Endothelial cell of umbilical vein (primary cell): ENCODE results near the gene ZDHHC5. TPM values are rescaled to one million over a fixed set of nuclear protein-coding genes. Genes with fewer than 3 reads are reported as not detected.

ENCODE experiments used
- BruUV-seq: library from RNA; stranded (reverse); fragments of 400-500 nt; replicated peaks from 2 replicates; lab custom pipeline; 2021; lab: Mats Ljungman, UMichigan
- CTCF ChIA-PET: fragments of 300-600, 350-600 bp; sonication (Branson Sonifier 250); formaldehyde crosslinking; loops from one replicate; lab custom pipeline; 2021; ENCODE audit warnings: antibody characterized with exemption, inconsistent platforms; lab: Charles Lee
- POLR2A ChIA-PET: fragments of 300-600, 350-600 bp; sonication (Branson Sonifier 250); formaldehyde crosslinking; loops from one replicate; lab custom pipeline; 2021; ENCODE audit warnings: antibody characterized with exemption, inconsistent platforms; lab: Charles Lee
- DNase-seq: peaks from one replicate; pipeline ENCODE4 v3.0.0-alpha.2; 2011; ENCODE audit warnings: low read depth, low spot score
- FAIRE-seq: peaks from 2 replicates; lab custom pipeline; 2011; peaks lifted over from hg19 to GRCh38; lab: Jason Lieb, UNC
- H2AFZ ChIP-seq: 2 replicates; pipeline ENCODE4 v1.6.0; 2012; ENCODE audit warnings: low read depth, low read length, control low read depth, inconsistent platforms
- H3K27ac ChIP-seq: 2 replicates; pipeline ENCODE4 v1.5.1; 2011; ENCODE audit warnings: low read depth, mild to moderate bottlenecking, control low read depth, low read length, moderate library complexity; ENCODE audit not compliant: insufficient read depth
- H3K27me3 ChIP-seq, 2 experiments: 2 replicates each; pipeline versions ENCODE4 v1.6.0 to v1.6.1; 2011; ENCODE audit warnings: low read length in 2 of 2, mixed read lengths in 1 of 2; ENCODE audit not compliant: control insufficient read depth in 2 of 2, insufficient read depth in 2 of 2
- H3K36me3 ChIP-seq, 2 experiments: 2 replicates in 1 of 2; 3 replicates in 1 of 2; pipeline ENCODE4 v1.5.1; 2011; ENCODE audit warnings: low read length in 2 of 2, mild to moderate bottlenecking in 1 of 2, moderate library complexity in 1 of 2; ENCODE audit not compliant: control insufficient read depth in 2 of 2, insufficient read depth in 2 of 2; ENCODE audit errors: extremely low read depth in 1 of 2
- H3K4me1 ChIP-seq: 3 replicates; pipeline ENCODE4 v1.5.1; 2011; ENCODE audit warnings: mild to moderate bottlenecking, low read length; ENCODE audit not compliant: control insufficient read depth, insufficient read depth; ENCODE audit errors: extremely low read depth
- H3K4me2 ChIP-seq: 2 replicates; pipeline ENCODE4 v1.6.1; 2011; ENCODE audit warnings: low read length, control low read depth, mixed read lengths; ENCODE audit not compliant: insufficient read depth
- H3K4me3 ChIP-seq, 3 experiments: fragments of 200-600 bp in 1 of 3; sonication (generic), shearing (Covaris generic) in 1 of 3; replicated peaks in 1 of 3; 2 replicates each; pipeline ENCODE4 v1.5.1; 2011 to 2016; ENCODE audit warnings: control low read depth in 3 of 3, low read length in 3 of 3, mild to moderate bottlenecking in 2 of 3, inconsistent platforms in 1 of 3, low read depth in 1 of 3, moderate library complexity in 1 of 3; ENCODE audit not compliant: insufficient read depth in 1 of 3
- H3K79me2 ChIP-seq: 2 replicates; pipeline ENCODE4 v1.6.0; 2012; ENCODE audit warnings: low read length, inconsistent platforms; ENCODE audit not compliant: control insufficient read depth, insufficient read depth
- H3K9ac ChIP-seq: replicated peaks from 2 replicates; pipeline ENCODE3; 2011; ENCODE audit warnings: low read length, control low read depth; ENCODE audit not compliant: insufficient read depth; ENCODE audit errors: extremely low read depth
- H3K9me1 ChIP-seq: replicated peaks from 3 replicates; pipeline ENCODE4 v1.6.0; 2011; ENCODE audit warnings: mild to moderate bottlenecking, low read length; ENCODE audit not compliant: control insufficient read depth, insufficient read depth; ENCODE audit errors: extremely low read depth
- H3K9me3 ChIP-seq: replicated peaks from 2 replicates; pipeline ENCODE4 v1.5.1; 2012; ENCODE audit warnings: low read length, inconsistent platforms; ENCODE audit not compliant: control insufficient read depth, insufficient read depth
- H4K20me1 ChIP-seq: replicated peaks from 2 replicates; pipeline ENCODE3; 2011; ENCODE audit warnings: mild to moderate bottlenecking, low read length; ENCODE audit not compliant: control insufficient read depth, insufficient read depth; ENCODE audit errors: extremely low read depth
- CTCF ChIP-seq, 2 donors: IDR thresholded peaks; 1 replicate in 1 of 2; 2 replicates in 1 of 2; pipeline ENCODE4 v1.5.1; 2011; ENCODE audit warnings: low read length in 2 of 2, mild to moderate bottlenecking in 2 of 2, moderate library complexity in 2 of 2, control low read depth in 1 of 2, inconsistent platforms in 1 of 2, low read depth in 1 of 2; ENCODE audit not compliant: insufficient read depth in 1 of 2; ENCODE audit errors: extremely low read depth in 1 of 2
- FOS ChIP-seq: IDR thresholded peaks from 2 replicates; pipeline ENCODE4 v1.6.1; 2011; ENCODE audit warnings: mild to moderate bottlenecking, low read length, moderate library complexity, borderline replicate concordance; ENCODE audit not compliant: insufficient read depth
- GATA2 ChIP-seq: IDR thresholded peaks from 2 replicates; pipeline ENCODE4 v1.7.0; 2011; ENCODE audit warnings: low read depth, mild to moderate bottlenecking, moderate library complexity, mixed read lengths, low read length; ENCODE audit not compliant: insufficient read length, insufficient read depth
- JUN ChIP-seq: IDR thresholded peaks from 2 replicates; pipeline ENCODE4 v1.6.1; 2011; ENCODE audit warnings: borderline replicate concordance, low read depth; ENCODE audit not compliant: insufficient read length, insufficient read depth
- MAX ChIP-seq: IDR thresholded peaks from 2 replicates; pipeline ENCODE4 v1.6.1; 2011; ENCODE audit not compliant: insufficient read depth, insufficient read length
- MYC ChIP-seq: IDR thresholded peaks from one replicate; pipeline ENCODE4 v1.6.1; 2011; ENCODE audit warnings: mild to moderate bottlenecking, low read depth, low read length
- POLR2A ChIP-seq: IDR thresholded peaks from 2 replicates; pipeline ENCODE4 v1.6.1; 2012; ENCODE audit warnings: low read depth, mild to moderate bottlenecking, control low read depth, low read length
- POLR2AphosphoS5 ChIP-seq: IDR thresholded peaks from 2 replicates; pipeline ENCODE4 v1.6.1; 2012; ENCODE audit warnings: low read depth, mild to moderate bottlenecking, control low read depth, low read length, moderate library complexity; ENCODE audit not compliant: insufficient read depth
- dilution Hi-C: fragments of 300-500 bp; cut with MboI; formaldehyde crosslinking; loops from one replicate; pipeline ENCODE4 v1.15.0; 2019; ENCODE audit warnings: low sequenced_read_pairs; ENCODE audit not compliant: extremely low pct_ligation_motif_present
- intact Hi-C: fragments of 100-400 bp; cut with micrococcal nuclease; formaldehyde crosslinking; loops from one replicate; pipeline ENCODE4 v1.10.0; 2022
- polyA plus RNA-seq, 4 experiments: library from polyadenylated mRNA; depleted of rRNA in 3 of 4; stranded (reverse) in 3 of 4; unstranded in 1 of 4; fragments of >200 nt; gene quantifications; 2 replicates each; pipeline versions ENCODE4 v1.2.1 to v1.2.3, GENCODE V29; 2011 to 2012; ENCODE audit warnings: missing spikeins in 1 of 4
- total RNA-seq: library from RNA; stranded (reverse); gene quantifications from 2 replicates; pipeline ENCODE4 v1.2.3, GENCODE V29; 2021

The ZDHHC5 gene
- total and polyA plus RNA-seq, 2 donors (not counting 3 experiments of a cell fraction or from before 2014, with no cell fraction given) = 52.9 to 67.4 TPM

- H3K27ac ChIP-seq = no peak overlapping the region
- H4K20me1 ChIP-seq = no peaks in the 10 kb centered on the region
- H3K4me3 ChIP-seq = no peak overlapping the region
- H3K4me1 ChIP-seq = no peaks in the 10 kb centered on the region
- CTCF ChIA-PET = no interaction called here
- POLR2A ChIA-PET = no interaction called here
- no peaks in the 10 kb centered on the region for H3K27me3 ChIP-seq
- H3K9me1 ChIP-seq = no peaks in the 10 kb centered on the region
- H3K9me3 ChIP-seq = no peaks in the 10 kb centered on the region
- no peaks in the 10 kb centered on the region for H3K79me2 ChIP-seq
- H3K36me3 ChIP-seq = no peaks in the 10 kb centered on the region
- intact Hi-C loops (no loop called here), dilution Hi-C loops (no loop called here)
- no peak overlapping the region for H3K9ac ChIP-seq
- no peak for FAIRE-seq
- no peak for DNase-seq
- BruUV-seq = no TSS peak
- no peak for TF ChIP-seq MAX
- TF ChIP-seq MYC = no peak
- TF ChIP-seq FOS = no peak
- TF ChIP-seq POLR2A = no peak
- no peak for TF ChIP-seq GATA2
- TF ChIP-seq POLR2AphosphoS5 = no peak
- TF ChIP-seq JUN = no peak
- TF ChIP-seq CTCF (IDR thresholded peaks at IDR 0.05; ENCODE audit: extremely low read depth in 1 of 2, insufficient read depth in 1 of 2, low read depth in 1 of 2, low read length in 2 of 2) = no peak
- no peak overlapping the region for H2AFZ ChIP-seq
- H3K4me2 ChIP-seq = no peak overlapping the region
Measured at GRCh38 chr11:57619331-57619730, 48.6 kb upstream of the ZDHHC5 start.
